ENCODE measurements around the gene DLEU7.

Gene DLEU7

GRCh38 chr13:50843257-50844083 lies at the start of gene DLEU7:
Gene DLEU7, minus strand, starts transcription at chr13:50843692. Its CDS starts 46 bp downstream, at chr13:50843646.
- TF ChIP-seq, protein P1, sequence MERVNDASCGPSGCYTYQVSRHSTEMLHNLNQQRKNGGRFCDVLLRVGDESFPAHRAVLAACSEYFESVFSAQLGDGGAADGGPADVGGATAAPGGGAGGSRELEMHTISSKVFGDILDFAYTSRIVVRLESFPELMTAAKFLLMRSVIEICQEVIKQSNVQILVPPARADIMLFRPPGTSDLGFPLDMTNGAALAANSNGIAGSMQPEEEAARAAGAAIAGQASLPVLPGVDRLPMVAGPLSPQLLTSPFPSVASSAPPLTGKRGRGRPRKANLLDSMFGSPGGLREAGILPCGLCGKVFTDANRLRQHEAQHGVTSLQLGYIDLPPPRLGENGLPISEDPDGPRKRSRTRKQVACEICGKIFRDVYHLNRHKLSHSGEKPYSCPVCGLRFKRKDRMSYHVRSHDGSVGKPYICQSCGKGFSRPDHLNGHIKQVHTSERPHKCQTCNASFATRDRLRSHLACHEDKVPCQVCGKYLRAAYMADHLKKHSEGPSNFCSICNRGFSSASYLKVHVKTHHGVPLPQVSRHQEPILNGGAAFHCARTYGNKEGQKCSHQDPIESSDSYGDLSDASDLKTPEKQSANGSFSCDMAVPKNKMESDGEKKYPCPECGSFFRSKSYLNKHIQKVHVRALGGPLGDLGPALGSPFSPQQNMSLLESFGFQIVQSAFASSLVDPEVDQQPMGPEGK (CRISPR knock-in tag; IDR thresholded peaks at IDR 0.05; ENCODE audit: borderline replicate concordance), result no peak
- TF ChIP-seq ARNTL (CRISPR knock-in tag; IDR thresholded peaks at IDR 0.05; ENCODE audit: borderline replicate concordance, low read depth), result no peak
- no peak for TF ChIP-seq OSR1 (CRISPR knock-in tag; IDR thresholded peaks at IDR 0.05)
- TF ChIP-seq ISL1 (CRISPR knock-in tag; IDR thresholded peaks at IDR 0.05), result no peak
- TF ChIP-seq CSDC2 (CRISPR knock-in tag; IDR thresholded peaks at IDR 0.05), result no peak
- no peak for TF ChIP-seq TSHZ2 (CRISPR knock-in tag; IDR thresholded peaks at IDR 0.05)
- TF ChIP-seq CSRNP3 (CRISPR knock-in tag; IDR thresholded peaks at IDR 0.05), result no peak
- no peak for TF ChIP-seq ZFP30 (CRISPR knock-in tag; IDR thresholded peaks at IDR 0.05)
- TF ChIP-seq GLIS3 (CRISPR knock-in tag; IDR thresholded peaks at IDR 0.05), result no peak
- no peak for TF ChIP-seq RARB (CRISPR knock-in tag; IDR thresholded peaks at IDR 0.05)
- no peak for TF ChIP-seq PPARA (CRISPR knock-in tag; IDR thresholded peaks at IDR 0.05; ENCODE audit: borderline replicate concordance)
- no peak for TF ChIP-seq ESRRG (CRISPR knock-in tag; IDR thresholded peaks at IDR 0.05)
- no peak for TF ChIP-seq ZNF70 (CRISPR knock-in tag; IDR thresholded peaks at IDR 0.05)
- TF ChIP-seq TOX (CRISPR knock-in tag; IDR thresholded peaks at IDR 0.05; ENCODE audit: borderline replicate concordance), result no peak
- no peak for ATAC-seq

GRCh38 chr13:50892210-50892944 lies 48.9 kb upstream of the DLEU7 start:
- TF ChIP-seq GLIS3 (CRISPR knock-in tag; IDR thresholded peaks at IDR 0.05), result no peak
- no peak for TF ChIP-seq ZNF70 (CRISPR knock-in tag; IDR thresholded peaks at IDR 0.05)
- TF ChIP-seq TOX (CRISPR knock-in tag; IDR thresholded peaks at IDR 0.05; ENCODE audit: borderline replicate concordance), result no peak
- TF ChIP-seq CSDC2 (CRISPR knock-in tag; IDR thresholded peaks at IDR 0.05), result no peak
- TF ChIP-seq ARNTL (CRISPR knock-in tag; IDR thresholded peaks at IDR 0.05; ENCODE audit: borderline replicate concordance, low read depth), result no peak
- TF ChIP-seq CREB5 (CRISPR knock-in tag; IDR thresholded peaks at IDR 0.05; ENCODE audit: low read depth), result no peak
- TF ChIP-seq ZNF8 (CRISPR knock-in tag; IDR thresholded peaks at IDR 0.05), result no peak
- TF ChIP-seq TSHZ2 (CRISPR knock-in tag; IDR thresholded peaks at IDR 0.05), result no peak
- TF ChIP-seq ISL1 (CRISPR knock-in tag; IDR thresholded peaks at IDR 0.05), result no peak
- TF ChIP-seq CSRNP3 (CRISPR knock-in tag; IDR thresholded peaks at IDR 0.05), result no peak
- no peak for ATAC-seq

Data from SK-N-SH treated with all-trans-retinoic acid at 6 μM for 48 hours (cell line).